ENCODE data around the gene SDCBP2.

- TF ChIP-seq, protein P1, sequence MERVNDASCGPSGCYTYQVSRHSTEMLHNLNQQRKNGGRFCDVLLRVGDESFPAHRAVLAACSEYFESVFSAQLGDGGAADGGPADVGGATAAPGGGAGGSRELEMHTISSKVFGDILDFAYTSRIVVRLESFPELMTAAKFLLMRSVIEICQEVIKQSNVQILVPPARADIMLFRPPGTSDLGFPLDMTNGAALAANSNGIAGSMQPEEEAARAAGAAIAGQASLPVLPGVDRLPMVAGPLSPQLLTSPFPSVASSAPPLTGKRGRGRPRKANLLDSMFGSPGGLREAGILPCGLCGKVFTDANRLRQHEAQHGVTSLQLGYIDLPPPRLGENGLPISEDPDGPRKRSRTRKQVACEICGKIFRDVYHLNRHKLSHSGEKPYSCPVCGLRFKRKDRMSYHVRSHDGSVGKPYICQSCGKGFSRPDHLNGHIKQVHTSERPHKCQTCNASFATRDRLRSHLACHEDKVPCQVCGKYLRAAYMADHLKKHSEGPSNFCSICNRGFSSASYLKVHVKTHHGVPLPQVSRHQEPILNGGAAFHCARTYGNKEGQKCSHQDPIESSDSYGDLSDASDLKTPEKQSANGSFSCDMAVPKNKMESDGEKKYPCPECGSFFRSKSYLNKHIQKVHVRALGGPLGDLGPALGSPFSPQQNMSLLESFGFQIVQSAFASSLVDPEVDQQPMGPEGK (CRISPR knock-in tag; IDR thresholded peaks at IDR 0.05; ENCODE audit: borderline replicate concordance), result no peak
- no peak for TF ChIP-seq ZNF8 (CRISPR knock-in tag; IDR thresholded peaks at IDR 0.05)
- no peak for TF ChIP-seq PPARA (CRISPR knock-in tag; IDR thresholded peaks at IDR 0.05; ENCODE audit: borderline replicate concordance)
- no peak for TF ChIP-seq CSRNP3 (CRISPR knock-in tag; IDR thresholded peaks at IDR 0.05)
- no peak for TF ChIP-seq ISL1 (CRISPR knock-in tag; IDR thresholded peaks at IDR 0.05)
- no peak for TF ChIP-seq ZFP3 (CRISPR knock-in tag; IDR thresholded peaks at IDR 0.05)
- no peak for TF ChIP-seq ZNF565 (CRISPR knock-in tag; conservative IDR thresholded peaks at IDR 0.05; ENCODE audit: low read depth)
- TF ChIP-seq ZC3H10 (CRISPR knock-in tag; IDR thresholded peaks at IDR 0.05), result no peak
- no peak for TF ChIP-seq ZNF70 (CRISPR knock-in tag; IDR thresholded peaks at IDR 0.05)
- TF ChIP-seq ZFP30 (CRISPR knock-in tag; IDR thresholded peaks at IDR 0.05), result no peak
- no peak for TF ChIP-seq ARNTL (CRISPR knock-in tag; IDR thresholded peaks at IDR 0.05; ENCODE audit: borderline replicate concordance, low read depth)
- no peak for TF ChIP-seq CSDC2 (CRISPR knock-in tag; IDR thresholded peaks at IDR 0.05)
- no peak for TF ChIP-seq TSHZ2 (CRISPR knock-in tag; IDR thresholded peaks at IDR 0.05)
Measured at GRCh38 chr20:1335961-1336698, 7.2 kb upstream of the SDCBP2 start.
